Measurements from ENCODE around the gene GALNT17.
A peak's percentile ranks its signal among the peaks of the same experiment; 100 is the strongest.

The GALNT17 gene

DNA sequence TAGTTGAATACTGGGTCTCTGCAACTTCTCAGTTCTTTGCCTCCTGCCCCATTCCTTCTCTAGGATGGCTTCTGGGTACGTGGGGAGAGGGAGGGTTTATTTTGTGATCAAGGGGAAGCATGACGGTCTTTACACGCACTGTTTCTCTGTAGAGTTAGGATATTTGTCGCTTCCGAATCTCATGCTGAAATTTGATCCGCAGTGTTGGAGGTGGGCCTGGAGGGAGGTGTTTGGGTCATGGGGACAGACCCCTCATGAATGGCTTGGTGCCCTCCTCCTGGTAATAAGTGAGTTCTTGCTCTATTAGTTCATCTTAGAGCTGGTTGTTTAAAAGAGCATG lies 311.2 kb downstream of the GALNT17 start:
- Mint-ChIP-seq H3K9me3 (peaks cover 30% of the 10 kb centered on the region), H3K27ac (peak overlapping the region; percentile 79), H3K4me3 (peak overlapping the region; percentile 37), H3K27me3 (ENCODE audit: low read depth, poor library complexity) (peaks cover 10% of the 10 kb centered on the region), H3K4me1 (peaks cover 44% of the 10 kb centered on the region), H3K36me3 (ENCODE audit: low read depth) (peaks cover 7% of the 10 kb centered on the region)
- no peak for DNase-seq
- TF ChIP-seq, protein P1, sequence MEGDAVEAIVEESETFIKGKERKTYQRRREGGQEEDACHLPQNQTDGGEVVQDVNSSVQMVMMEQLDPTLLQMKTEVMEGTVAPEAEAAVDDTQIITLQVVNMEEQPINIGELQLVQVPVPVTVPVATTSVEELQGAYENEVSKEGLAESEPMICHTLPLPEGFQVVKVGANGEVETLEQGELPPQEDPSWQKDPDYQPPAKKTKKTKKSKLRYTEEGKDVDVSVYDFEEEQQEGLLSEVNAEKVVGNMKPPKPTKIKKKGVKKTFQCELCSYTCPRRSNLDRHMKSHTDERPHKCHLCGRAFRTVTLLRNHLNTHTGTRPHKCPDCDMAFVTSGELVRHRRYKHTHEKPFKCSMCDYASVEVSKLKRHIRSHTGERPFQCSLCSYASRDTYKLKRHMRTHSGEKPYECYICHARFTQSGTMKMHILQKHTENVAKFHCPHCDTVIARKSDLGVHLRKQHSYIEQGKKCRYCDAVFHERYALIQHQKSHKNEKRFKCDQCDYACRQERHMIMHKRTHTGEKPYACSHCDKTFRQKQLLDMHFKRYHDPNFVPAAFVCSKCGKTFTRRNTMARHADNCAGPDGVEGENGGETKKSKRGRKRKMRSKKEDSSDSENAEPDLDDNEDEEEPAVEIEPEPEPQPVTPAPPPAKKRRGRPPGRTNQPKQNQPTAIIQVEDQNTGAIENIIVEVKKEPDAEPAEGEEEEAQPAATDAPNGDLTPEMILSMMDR (IDR thresholded peaks at IDR 0.05), result no peak

DNA sequence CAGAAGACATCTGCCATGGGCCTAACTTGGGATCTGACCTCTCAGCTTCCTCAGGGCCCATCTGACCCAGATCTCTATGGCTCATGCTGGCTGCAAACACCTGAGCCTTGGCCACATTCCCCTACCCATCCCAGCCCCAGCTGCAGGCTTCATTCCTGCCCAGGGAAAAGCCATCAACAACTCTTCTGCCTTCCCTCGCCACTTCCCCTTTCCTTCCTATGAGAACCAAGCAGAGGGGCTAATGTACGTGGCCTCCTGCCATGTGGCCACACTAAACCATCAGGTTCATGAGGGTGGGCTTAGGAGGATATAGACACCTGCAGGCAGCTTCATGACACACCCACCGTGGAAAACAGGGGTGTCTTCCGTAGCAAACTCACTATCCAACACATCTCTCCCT lies 312.2 kb downstream of the GALNT17 start:
- Mint-ChIP-seq H3K4me3 (no peak overlapping the region), H3K27ac (no peak overlapping the region)

DNA sequence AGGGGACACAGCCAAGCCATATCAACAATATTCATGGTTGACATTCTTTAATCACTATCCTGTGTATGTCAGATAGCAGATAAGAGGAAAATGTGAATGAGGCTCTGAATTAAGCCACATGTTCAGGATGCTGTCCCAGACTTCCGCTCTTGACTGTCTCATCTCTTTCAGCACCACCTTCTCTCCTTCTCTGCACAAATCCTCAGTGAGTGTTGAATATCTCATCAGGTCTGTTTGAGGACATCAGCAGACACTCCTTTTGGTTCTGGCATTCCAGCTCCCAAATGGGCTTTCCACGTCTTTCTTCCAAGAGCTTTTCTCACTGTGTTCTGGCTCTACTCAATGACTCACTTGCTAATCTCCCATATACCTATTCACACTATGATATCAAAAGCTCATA lies 321.7 kb downstream of the GALNT17 start:
- TF ChIP-seq, protein P1 (IDR thresholded peaks at IDR 0.05), result no peak
- H3K36me3 Mint-ChIP-seq (ENCODE audit: low read depth), result no peaks in the 10 kb centered on the region
- DNase-seq, result no peak
- H3K4me1 Mint-ChIP-seq, result peaks cover 11% of the 10 kb centered on the region
- peaks cover 5% of the 10 kb centered on the region for H3K27me3 Mint-ChIP-seq (ENCODE audit: low read depth, poor library complexity)
- H3K9me3 Mint-ChIP-seq, result peaks cover 3% of the 10 kb centered on the region
- no peak overlapping the region for H3K4me3 Mint-ChIP-seq
- no peak overlapping the region for H3K27ac Mint-ChIP-seq

More for the DNA sequence above, 312.2 kb downstream of the GALNT17 start:
- Mint-ChIP-seq H3K9me3 (peaks cover 30% of the 10 kb centered on the region), H3K27me3 (ENCODE audit: low read depth, poor library complexity) (peaks cover 10% of the 10 kb centered on the region), H3K36me3 (ENCODE audit: low read depth) (peaks cover 11% of the 10 kb centered on the region), H3K4me1 (peaks cover 44% of the 10 kb centered on the region)
- TF ChIP-seq, protein P1 (IDR thresholded peaks at IDR 0.05), result no peak
- no peak for DNase-seq

DNA sequence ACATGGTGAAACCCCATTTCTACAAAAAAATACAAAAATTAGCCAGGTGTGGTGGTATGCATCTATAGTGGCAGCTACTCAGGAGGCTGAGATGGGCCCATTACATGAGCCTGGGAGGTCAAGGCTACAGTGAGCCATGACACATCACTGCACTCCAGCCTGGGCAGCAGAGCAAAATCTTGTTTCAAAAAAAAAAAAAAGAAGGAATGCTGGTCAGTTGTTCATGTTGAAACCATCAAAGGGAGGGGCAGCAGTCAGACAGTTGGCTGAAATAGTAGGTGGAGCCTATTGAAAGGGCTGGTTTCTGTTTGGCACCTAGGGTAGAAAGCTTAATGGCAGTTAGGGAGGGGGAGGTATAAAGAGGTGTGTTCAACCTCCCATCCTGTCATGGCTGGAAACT lies 323.0 kb downstream of the GALNT17 start:
- TF ChIP-seq, protein P1 (IDR thresholded peaks at IDR 0.05), result no peak
- peaks cover 3% of the 10 kb centered on the region for H3K9me3 Mint-ChIP-seq
- no peak overlapping the region for H3K4me3 Mint-ChIP-seq
- DNase-seq, result no peak
- H3K4me1 Mint-ChIP-seq, result peaks cover 14% of the 10 kb centered on the region
- no peaks in the 10 kb centered on the region for H3K36me3 Mint-ChIP-seq (ENCODE audit: low read depth)
- H3K27me3 Mint-ChIP-seq (ENCODE audit: low read depth, poor library complexity), result peaks cover 5% of the 10 kb centered on the region
- no peak overlapping the region for H3K27ac Mint-ChIP-seq

DNA sequence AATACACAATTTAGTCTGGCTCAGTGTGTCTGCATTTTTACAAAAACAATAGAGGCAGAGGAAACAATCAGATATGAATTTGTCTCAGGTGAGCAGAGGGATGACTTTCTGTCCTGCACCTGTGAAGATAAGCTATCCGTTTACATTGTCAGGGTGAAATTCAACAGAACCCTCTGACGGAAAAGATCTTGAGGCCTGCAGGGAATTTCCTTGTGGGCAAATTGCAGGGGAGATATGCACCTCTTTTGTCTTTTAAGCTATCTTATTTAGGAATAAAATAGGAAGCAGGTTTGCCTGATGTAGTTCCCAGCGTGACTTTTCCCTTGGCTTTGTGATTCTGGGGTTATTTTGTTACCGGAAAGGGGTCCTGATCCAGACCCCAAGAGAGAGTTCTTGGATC lies 325.1 kb downstream of the GALNT17 start:
- Mint-ChIP-seq H3K36me3 (ENCODE audit: low read depth) (no peaks in the 10 kb centered on the region), H3K4me1 (peaks cover 14% of the 10 kb centered on the region), H3K9me3 (peaks cover 3% of the 10 kb centered on the region), H3K27ac (no peak overlapping the region), H3K4me3 (no peak overlapping the region), H3K27me3 (ENCODE audit: low read depth, poor library complexity) (peaks cover 9% of the 10 kb centered on the region)
- no peak for DNase-seq
- TF ChIP-seq, protein P1 (IDR thresholded peaks at IDR 0.05), result no peak

DNA sequence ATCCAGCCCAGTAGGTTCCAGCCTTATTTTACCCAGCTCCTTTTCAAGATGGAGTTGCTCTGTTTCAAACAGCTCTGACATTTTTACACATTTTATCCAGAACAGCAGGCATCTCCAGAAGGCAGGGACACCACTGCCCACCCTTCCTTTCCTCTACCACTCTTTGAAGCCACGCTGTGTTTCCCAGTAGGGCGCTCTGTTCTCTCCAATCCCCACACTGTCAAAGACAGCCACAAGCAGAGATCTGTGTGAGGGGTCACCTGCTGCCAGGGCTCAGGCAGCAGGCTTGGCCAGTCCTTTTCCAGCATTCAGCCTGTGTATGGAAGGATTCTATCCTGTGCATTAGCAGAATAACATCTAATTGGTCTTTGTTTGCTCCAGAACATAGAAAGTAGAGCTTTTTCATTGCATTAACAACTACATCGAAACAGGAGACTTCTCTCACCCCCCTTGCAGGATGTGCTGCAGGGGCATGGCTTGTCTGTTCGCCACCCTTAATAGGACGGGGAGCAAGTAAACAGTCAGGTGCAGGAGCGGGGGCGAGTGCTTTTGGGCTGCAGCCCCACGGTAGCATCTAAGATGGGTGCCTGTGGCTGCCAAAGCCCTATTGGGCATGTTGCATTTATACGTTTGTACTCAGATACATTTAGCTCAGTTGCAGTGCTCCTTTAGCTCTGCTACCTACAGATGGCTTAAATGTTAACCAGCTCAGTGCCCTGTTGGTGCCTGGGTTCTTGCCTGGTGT lies 326.1 kb downstream of the GALNT17 start:
- Mint-ChIP-seq H3K36me3 (ENCODE audit: low read depth) (no peaks in the 10 kb centered on the region), H3K9me3 (peaks cover 3% of the 10 kb centered on the region), H3K4me1 (peaks cover 14% of the 10 kb centered on the region), H3K4me3 (no peak overlapping the region), H3K27me3 (ENCODE audit: low read depth, poor library complexity) (peaks cover 9% of the 10 kb centered on the region), H3K27ac (no peak overlapping the region)
- TF ChIP-seq, protein P1 (IDR thresholded peaks at IDR 0.05), result no peak
- DNase-seq, result no peak
